ENCODE measurements around the gene CDKAL1.

CDKAL1 gene

GRCh38 chr6:21220271-21220987, 686.2 kb downstream of the CDKAL1 start:
- H3K27ac ChIP-seq (replicated peaks): no peak overlapping the region
- no peak overlapping the region for H3K4me3 ChIP-seq (replicated peaks; ENCODE audit: insufficient read depth, low read length)
- no peak for DNase-seq (ENCODE audit: low read depth in 1 of 2, low spot score in 1 of 2)
- TF ChIP-seq GABPA (IDR thresholded peaks at IDR 0.05; ENCODE audit: low read depth) (no peak), POLR2AphosphoS5 (IDR thresholded peaks at IDR 0.05; ENCODE audit: low read depth) (no peak), REST (IDR thresholded peaks at IDR 0.05; ENCODE audit: insufficient replicate concordance, low read depth) (no peak), CTCF (IDR thresholded peaks at IDR 0.05; ENCODE audit: insufficient read depth, low read length) (no peak), SPI1 (IDR thresholded peaks at IDR 0.05; ENCODE audit: borderline replicate concordance, low read depth) (no peak)
- no peaks in the 10 kb centered on the region for H3K27me3 ChIP-seq (ENCODE audit: insufficient read depth, poor library complexity, severe bottlenecking)

GRCh38 chr6:21222656-21223055, 688.4 kb downstream of the CDKAL1 start:
- no peak overlapping the region for H3K4me3 ChIP-seq (replicated peaks; ENCODE audit: insufficient read depth, low read length)
- DNase-seq (ENCODE audit: low read depth in 1 of 2, low spot score in 1 of 2): no peak
- TF ChIP-seq GABPA (IDR thresholded peaks at IDR 0.05; ENCODE audit: low read depth) (no peak), POLR2AphosphoS5 (IDR thresholded peaks at IDR 0.05; ENCODE audit: low read depth) (no peak), REST (IDR thresholded peaks at IDR 0.05; ENCODE audit: insufficient replicate concordance, low read depth) (no peak), SPI1 (IDR thresholded peaks at IDR 0.05; ENCODE audit: borderline replicate concordance, low read depth) (no peak), CTCF (IDR thresholded peaks at IDR 0.05; ENCODE audit: insufficient read depth, low read length) (no peak)
- no peak overlapping the region for H3K27ac ChIP-seq (replicated peaks)
- no peaks in the 10 kb centered on the region for H3K27me3 ChIP-seq (ENCODE audit: insufficient read depth, poor library complexity, severe bottlenecking)

GRCh38 chr6:21225912-21226311, 691.7 kb downstream of the CDKAL1 start:
- H3K27me3 ChIP-seq (ENCODE audit: insufficient read depth, poor library complexity, severe bottlenecking): no peaks in the 10 kb centered on the region
- H3K27ac ChIP-seq (replicated peaks): no peak overlapping the region
- no peak for DNase-seq (ENCODE audit: low read depth in 1 of 2, low spot score in 1 of 2)
- TF ChIP-seq SPI1 (IDR thresholded peaks at IDR 0.05; ENCODE audit: borderline replicate concordance, low read depth): no peak
- no peak for TF ChIP-seq GABPA (IDR thresholded peaks at IDR 0.05; ENCODE audit: low read depth)
- TF ChIP-seq CTCF (IDR thresholded peaks at IDR 0.05; ENCODE audit: insufficient read depth, low read length): no peak
- no peak for TF ChIP-seq REST (IDR thresholded peaks at IDR 0.05; ENCODE audit: insufficient replicate concordance, low read depth)
- no peak for TF ChIP-seq POLR2AphosphoS5 (IDR thresholded peaks at IDR 0.05; ENCODE audit: low read depth)
- H3K4me3 ChIP-seq (replicated peaks; ENCODE audit: insufficient read depth, low read length): no peak overlapping the region
